ENCODE results near the gene MMP19. TPM values are rescaled to one million over a fixed set of nuclear protein-coding genes. Genes with fewer than 3 reads are reported as not detected.
"Not testable (repeated sequence)": the region's sequence is repeated elsewhere in the genome, so short reads cannot be mapped to it uniquely, and the experiment has no call there.

The MMP19 gene
- polyA plus RNA-seq, 1 donor: 3.8 TPM

DNA sequence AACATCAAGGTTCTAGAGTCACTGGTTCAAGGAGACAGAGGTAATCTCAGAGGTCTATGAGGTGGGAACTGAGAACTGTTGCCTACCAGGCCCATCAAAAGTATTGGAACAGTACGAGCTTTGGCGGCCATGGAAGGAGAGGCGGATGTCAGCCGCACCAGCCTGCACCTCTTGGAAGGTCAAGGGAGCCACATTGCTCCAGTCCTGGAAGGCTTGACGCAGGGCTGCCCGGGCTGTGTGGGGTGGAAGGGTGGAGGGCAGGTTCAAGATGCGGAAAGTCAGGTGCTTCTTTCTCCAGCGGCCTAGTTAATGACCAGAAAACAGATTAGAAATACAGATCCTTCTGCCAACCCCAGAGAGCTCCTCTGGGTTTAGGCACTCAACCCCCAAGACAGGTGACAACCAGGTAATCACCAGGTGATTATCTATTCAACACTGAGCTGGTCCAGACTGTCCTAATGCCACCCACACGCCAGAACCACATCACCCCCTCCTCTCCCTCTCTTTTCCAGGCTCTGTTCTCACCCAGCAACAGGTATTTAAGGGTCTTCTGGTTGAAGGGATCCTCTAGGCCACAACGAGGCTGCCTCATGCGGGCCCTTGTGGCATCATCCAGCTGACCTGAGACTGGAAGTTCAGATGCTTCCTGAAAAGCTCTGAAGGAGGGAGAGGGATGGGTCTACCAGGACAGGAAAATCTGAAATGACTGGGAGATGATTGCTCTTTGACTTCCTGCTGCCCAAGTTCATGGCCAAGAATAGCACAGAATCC, 2.0 kb downstream of the MMP19 start:
- no peak for DNase-seq

DNA sequence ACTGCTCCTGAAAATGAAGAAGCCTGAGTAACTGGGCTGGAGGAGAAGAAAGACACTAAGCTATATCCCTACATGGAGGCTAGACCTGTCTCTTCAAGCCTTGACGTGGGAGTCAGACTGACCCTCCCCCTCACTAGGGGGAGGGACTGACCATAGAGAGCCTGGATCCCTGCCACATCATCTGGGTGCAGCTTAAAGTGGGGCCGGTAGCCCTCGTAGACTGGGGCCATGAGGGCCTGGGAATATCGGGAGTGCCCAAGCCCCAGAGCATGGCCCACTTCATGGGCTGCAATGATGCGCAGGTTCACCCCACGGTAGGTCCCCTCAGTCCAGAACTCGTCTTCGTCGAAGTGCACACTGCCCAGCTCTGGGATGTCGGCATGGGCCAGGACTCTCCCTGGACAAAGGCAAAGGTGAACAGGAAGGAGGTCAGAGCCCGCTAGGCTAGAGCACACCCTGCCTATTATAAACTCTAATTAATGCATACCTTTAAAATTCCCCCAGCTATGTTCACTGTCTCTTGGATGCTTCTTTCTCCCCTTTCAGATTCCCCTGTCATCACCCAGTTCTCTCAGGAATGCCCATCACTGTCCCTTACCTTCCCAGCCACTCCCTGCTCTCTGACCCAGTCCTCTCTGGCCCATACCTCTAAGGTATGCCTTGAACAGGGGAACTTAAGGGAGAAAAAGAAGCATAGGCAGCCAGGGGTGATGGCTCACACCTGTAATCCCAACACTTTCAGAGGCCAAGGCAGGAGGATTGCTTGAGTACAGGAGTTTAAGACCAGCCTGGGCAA, 3.2 kb downstream of the MMP19 start:
- no peak for DNase-seq

- no peak for DNase-seq
These were observed 4.4 kb downstream of the MMP19 start for GRCh38 chr12:55838361-55838760.

GRCh38 chr12:55834400-55834799, 8.3 kb downstream of the MMP19 start:
- not testable (repeated sequence) for DNase-seq

GRCh38 chr12:55833056-55833455, 9.7 kb downstream of the MMP19 start:
- no peak for DNase-seq

DNA sequence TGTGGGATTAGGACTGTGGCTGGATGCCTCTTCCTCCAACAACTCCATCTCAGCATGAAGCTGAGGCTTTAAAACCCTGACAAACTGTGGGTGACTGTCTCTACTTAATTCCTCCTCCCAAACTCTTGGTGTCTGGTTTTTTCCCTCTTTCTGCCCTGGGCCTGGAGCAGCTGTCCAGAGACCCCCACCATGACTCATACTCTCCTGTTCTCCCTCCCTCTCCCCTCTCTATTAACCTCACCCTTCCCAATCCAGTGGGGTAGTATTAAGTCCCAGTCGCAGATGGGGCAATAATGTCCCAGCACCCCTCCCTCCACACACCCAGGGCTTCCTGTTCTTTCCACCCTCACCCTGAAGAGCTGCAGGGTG, 11.3 kb downstream of the MMP19 start:
- DNase-seq: peak; percentile 49

- peak; percentile 93 for DNase-seq
These were observed 11.9 kb downstream of the MMP19 start for GRCh38 chr12:55830601-55831446.

DNA sequence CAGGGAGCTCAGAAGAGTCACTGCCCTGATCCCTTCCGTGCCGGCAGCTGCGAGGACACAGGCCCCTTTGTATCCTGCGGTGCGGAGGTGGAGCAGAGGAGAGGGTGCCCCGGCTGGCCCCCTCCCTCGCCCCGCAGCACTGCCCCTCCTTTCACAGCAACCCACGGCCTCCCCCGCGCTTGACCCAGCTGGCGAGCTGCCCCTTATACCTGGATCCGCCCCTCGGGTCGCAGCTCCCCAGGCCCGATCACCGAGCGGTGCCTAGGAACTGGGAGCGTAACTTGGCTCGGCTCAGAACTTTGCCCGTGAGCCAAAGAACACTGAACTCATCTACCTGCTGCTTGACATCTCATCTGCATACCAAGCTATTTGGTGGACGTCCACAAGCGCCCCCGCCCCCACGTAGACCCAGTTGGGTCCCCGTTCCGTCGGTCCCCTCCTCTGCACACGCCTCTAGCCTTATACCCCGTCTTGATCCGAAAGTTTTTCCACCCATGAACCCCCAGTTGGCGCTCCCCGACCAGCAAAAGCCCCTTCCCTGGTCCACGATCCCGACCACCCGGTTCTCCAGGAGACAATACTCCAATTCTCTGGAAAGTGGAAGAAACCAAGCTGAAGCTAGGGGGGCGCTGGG, 12.7 kb downstream of the MMP19 start:
- DNase-seq: peak; percentile 54

DNA sequence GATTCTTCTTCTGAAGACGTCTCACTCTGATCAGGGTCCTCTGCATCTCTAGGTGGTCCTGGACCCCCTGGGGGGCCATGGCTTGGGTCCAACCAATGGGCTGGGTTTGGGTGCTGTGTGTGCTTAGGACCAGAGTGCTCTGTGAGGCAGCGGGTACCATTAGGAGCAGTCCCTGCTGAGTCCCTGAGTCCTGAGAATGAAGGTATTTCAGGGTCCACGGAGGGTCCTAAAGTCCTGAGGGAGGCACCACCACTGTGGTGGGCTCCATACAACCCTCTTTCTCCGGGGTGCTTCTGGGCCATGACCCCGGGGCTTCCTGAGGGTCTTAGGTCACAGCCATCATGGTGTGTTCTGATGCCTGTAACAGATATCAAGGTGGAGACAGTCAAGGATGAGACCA, 14.4 kb downstream of the MMP19 start:
- DNase-seq: no peak

GRCh38 chr12:55827806-55828205, 14.9 kb downstream of the MMP19 start:
- DNase-seq: no peak

- DNase-seq: no peak
These were observed 18.0 kb downstream of the MMP19 start for GRCh38 chr12:55824726-55825125.

DNA sequence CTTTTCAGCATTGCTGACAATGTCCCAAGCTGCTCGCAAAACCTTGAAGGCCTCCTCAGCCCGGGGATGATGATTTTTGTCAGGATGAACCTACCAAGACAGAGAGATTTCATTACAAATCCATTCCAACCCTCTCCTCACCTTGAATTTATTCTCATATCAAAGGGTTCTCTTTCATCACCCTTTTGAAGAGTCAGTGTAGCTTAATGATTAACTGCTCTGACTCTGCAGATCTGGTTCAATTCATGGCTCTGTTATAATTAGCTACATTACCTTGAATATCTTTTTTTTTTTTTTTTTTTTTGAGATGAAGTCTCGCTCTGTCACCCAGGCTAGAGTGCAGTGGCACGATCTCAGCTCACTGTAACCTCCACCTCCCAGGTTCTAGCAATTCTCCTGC, 19.3 kb downstream of the MMP19 start:
- no peak for DNase-seq

DNA sequence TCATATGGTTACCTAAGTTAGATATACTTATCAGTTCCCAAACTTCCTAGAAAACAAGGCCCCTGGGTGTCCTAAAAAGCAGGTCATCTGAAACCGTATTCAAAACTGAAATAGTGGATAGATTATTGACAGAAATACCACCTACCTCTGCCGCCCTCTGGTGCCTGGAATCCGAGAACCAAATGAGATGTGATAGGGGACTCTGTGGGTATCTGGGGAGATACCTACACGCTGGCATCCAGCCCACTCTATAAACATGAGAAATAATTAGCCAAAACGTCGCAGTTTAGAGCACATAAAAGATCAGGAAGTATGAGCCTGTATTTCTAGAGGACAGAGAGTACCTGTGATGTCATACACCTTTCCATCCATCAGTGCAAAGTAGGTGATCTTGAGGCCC, 20.5 kb downstream of the MMP19 start:
- DNase-seq: no peak

DNA sequence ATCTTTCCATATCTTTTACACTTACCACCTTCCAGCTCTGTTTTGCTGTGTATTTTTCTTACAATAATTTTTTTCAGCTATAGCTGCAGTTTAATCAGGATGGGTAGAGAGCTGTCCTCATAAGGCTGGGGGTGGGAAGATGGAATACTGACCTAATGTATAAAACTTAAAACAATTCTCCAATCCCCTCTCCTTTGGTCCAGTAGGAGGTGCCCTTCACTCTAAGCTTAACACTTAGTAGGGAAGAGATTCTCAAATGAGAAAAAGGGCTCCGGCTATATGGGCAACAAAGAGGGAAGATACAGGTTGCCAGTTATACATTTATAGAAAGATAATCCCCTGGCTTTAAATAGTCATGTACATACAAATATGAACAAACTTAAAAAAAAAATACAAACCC, 22.1 kb downstream of the MMP19 start:
- DNase-seq: no peak

DNA sequence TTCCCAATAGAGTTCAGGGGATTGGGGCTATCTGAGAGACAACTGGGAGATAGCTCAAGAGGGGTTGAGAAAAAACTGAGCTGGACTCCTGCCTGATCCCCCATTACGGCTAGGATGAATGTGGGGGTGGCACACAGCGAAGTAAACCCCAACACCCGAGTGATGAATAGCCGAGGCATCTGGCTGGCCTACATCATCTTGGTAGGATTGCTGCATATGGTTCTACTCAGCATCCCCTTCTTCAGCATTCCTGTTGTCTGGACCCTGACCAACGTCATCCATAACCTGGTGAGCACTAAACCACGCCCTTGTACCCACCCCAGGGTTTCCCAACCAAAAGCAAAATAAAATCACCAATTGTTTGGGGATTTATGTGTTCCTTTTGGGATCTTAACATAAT, 23.9 kb downstream of the MMP19 start:
- DNase-seq: no peak

DNA sequence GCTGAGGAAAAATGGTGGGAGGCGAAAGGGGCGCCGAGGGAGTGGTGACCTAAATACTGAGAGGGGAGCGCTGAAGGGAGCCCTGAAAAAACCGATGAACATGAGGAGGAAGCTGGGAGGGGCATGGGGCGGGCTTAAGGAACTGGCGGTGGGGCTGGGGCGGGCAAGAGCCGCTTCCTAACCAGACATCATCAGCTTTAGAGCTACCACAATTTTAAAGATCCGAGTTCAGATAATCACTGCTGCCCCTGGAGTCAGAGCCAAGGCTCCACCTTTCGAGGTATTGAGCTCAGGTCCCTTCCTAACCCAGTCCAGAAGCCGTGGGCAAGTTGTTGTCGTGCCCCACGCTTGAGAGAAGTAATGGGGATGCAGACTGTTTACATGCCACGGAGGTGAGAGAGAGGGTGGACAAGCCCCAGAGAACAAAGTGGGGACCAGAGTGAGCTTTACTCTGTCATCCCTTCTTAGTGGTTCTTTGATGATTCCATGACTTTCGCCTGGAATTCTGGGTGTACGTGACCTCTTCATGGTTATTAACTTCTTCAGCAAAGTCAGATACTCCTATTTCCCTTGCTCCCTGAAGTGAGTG, 24.5 kb downstream of the MMP19 start:
- DNase-seq: no peak

- peak; percentile 99 for DNase-seq
These were observed 25.2 kb downstream of the MMP19 start, which contains the start of the genes ORMDL2 and SARNP for GRCh38 chr12:55817345-55818139. Gene ORMDL2, plus strand, starts transcription at chr12:55818041. Its CDS starts 959 bp downstream, at chr12:55819000. Gene SARNP, minus strand, starts transcription at chr12:55817724. Its CDS starts 23 bp downstream, at chr12:55817701.

- no peak for DNase-seq
These were observed 25.8 kb downstream of the MMP19 start for GRCh38 chr12:55816881-55817344.

DNA sequence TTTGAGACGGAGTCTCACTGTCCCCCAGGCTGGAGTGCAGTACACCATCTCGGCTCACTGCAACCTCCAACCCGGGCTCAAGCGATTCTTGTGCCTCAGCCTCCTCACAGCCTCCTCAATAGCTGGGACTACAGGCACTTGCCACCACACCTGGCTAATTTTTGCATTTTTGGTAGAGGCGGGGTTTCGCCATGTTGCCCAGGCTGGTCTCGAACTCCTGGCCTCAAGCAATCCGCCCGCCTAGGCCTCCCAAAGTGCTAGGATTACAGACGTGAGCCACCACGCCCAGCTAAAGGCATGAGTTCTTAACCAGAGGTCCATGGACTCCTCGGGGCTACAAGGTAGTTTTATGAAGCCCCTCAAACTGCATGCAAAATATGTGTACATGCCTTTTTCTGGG, 27.3 kb downstream of the MMP19 start:
- DNase-seq: no peak

GRCh38 chr12:55814257-55814656, 28.5 kb downstream of the MMP19 start:
- no peak for DNase-seq

DNA sequence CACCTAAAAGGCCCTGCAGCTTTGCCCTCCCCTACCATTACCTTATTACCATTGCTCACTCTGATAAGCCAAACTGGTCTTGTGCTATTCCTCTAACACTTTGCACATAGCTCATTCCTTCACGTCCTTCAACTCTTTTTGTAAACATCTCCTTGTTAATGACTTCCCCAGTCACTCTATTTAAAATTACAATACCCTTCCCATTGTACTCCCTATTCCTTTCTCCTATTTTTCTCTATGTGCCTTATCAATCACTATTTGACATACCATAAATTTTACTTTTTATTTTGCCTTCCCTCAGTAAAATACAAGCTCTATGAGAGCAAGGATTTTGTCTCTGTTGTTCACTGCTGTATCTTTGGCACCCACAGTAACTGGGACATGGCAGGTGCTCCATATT, 30.6 kb downstream of the MMP19 start:
- no peak for DNase-seq

Data from hindlimb muscle (tissue), 1 donor.